Peyer's patch (tissue), 4 donors: ENCODE data around the gene ITSN2. TPM values are rescaled to one million over a fixed set of nuclear protein-coding genes. Genes with fewer than 3 reads are reported as not detected.

Experiments
- DNase-seq, 3 donors: peaks; one replicate each; pipeline ENCODE4 v3.0.0-alpha.2; 2017 to 2019
- H3K27ac ChIP-seq, 4 donors: fragments of 200-600 bp; sonication (generic); one replicate each; pipeline ENCODE4 v1.5.1; 2016 to 2019
- H3K27me3 ChIP-seq, 2 donors: fragments of 200-600 bp; sonication (generic); one replicate each; pipeline ENCODE4 v1.5.1; 2019
- H3K36me3 ChIP-seq, 3 donors: fragments of 200-600 bp; sonication (generic); one replicate each; pipeline ENCODE4 v1.5.1; 2016 to 2019
- H3K4me1 ChIP-seq, 4 donors: fragments of 200-600 bp; sonication (generic); one replicate each; pipeline ENCODE4 v1.5.1; 2016 to 2019
- H3K4me3 ChIP-seq, 4 donors: fragments of 200-600 bp; sonication (generic); 1 replicate in 3 of 4; 2 replicates in 1 of 4; pipeline ENCODE4 v1.5.1; 2016 to 2019; ENCODE audit warnings: mild to moderate bottlenecking in 1 of 4
- H3K9me3 ChIP-seq, 4 donors: fragments of 200-600 bp; sonication (generic); one replicate each; pipeline ENCODE4 v1.5.1; 2016 to 2019; ENCODE audit warnings: mild to moderate bottlenecking in 1 of 4
- POLR2A ChIP-seq, 2 donors: fragments of 450-650 bp; IDR thresholded peaks; one replicate each; pipeline ENCODE4 v1.5.1; 2017; ENCODE audit warnings: antibody characterized with exemption in 2 of 2, mild to moderate bottlenecking in 2 of 2, moderate library complexity in 2 of 2
- total RNA-seq, 4 donors: library from RNA; depleted of rRNA; stranded (reverse); fragments of >200 nt; gene quantifications; one replicate each; pipeline ENCODE4 v1.1.0, GENCODE V29; 2016
- TF ChIP-seq, protein P1 (sequence below), 6 experiments: fragments of 450-650 bp in 4 of 6; fragments of 200-600 bp in 2 of 6; sonication (generic) in 1 of 6; IDR thresholded peaks; one replicate each; pipeline ENCODE4 v1.5.1; 2017 to 2019; ENCODE audit warnings: antibody characterized with exemption in 6 of 6, mild to moderate bottlenecking in 3 of 6, moderate library complexity in 1 of 6

ITSN2 gene
- total RNA-seq, 4 donors from 2014 or later = 35.6 to 112 (median 46.4) TPM

DNA sequence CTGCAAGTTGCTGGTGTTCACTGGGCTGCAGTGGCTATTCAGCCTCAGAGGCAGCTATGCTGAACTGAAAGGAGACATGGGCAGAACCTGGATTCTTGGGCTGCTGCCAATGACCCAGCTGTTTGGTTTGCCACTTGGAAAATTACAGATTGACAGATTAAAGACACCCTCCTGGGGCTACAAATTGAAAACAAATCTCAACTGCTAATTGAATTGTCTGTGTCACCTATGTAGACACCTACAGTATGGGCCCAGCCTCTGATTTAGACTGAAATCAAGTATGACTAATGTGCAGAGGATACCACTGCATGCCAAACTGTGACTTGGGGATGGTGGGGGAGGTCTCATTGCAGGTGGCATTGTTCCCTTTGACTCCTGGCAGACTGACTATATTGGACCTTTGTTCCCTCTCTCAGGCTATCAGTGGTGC lies 42.8 kb downstream of the ITSN2 start:
- Histone ChIP-seq H3K36me3 (no peaks in the 10 kb centered on the region), H3K9me3 (no peaks in the 10 kb centered on the region), H3K27ac (no peak overlapping the region), H3K4me1 (no peaks in the 10 kb centered on the region), H3K27me3 (no peaks in the 10 kb centered on the region), H3K4me3 (no peak overlapping the region)
- TF ChIP-seq POLR2A (IDR thresholded peaks at IDR 0.05) = no peak
- TF ChIP-seq, protein P1, sequence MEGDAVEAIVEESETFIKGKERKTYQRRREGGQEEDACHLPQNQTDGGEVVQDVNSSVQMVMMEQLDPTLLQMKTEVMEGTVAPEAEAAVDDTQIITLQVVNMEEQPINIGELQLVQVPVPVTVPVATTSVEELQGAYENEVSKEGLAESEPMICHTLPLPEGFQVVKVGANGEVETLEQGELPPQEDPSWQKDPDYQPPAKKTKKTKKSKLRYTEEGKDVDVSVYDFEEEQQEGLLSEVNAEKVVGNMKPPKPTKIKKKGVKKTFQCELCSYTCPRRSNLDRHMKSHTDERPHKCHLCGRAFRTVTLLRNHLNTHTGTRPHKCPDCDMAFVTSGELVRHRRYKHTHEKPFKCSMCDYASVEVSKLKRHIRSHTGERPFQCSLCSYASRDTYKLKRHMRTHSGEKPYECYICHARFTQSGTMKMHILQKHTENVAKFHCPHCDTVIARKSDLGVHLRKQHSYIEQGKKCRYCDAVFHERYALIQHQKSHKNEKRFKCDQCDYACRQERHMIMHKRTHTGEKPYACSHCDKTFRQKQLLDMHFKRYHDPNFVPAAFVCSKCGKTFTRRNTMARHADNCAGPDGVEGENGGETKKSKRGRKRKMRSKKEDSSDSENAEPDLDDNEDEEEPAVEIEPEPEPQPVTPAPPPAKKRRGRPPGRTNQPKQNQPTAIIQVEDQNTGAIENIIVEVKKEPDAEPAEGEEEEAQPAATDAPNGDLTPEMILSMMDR (IDR thresholded peaks at IDR 0.05) = no peak
- DNase-seq = no peak

- Histone ChIP-seq H3K27me3 (no peaks in the 10 kb centered on the region), H3K4me3 (no peak overlapping the region), H3K27ac (peak overlapping the region in 1 of 4 donors; percentile 13), H3K36me3 (peaks cover 0 to 8% (median 0%) of the 10 kb centered on the region in 3 donors), H3K4me1 (no peaks in the 10 kb centered on the region), H3K9me3 (no peaks in the 10 kb centered on the region)
- no peak for DNase-seq
- no peak for TF ChIP-seq POLR2A (IDR thresholded peaks at IDR 0.05)
- TF ChIP-seq, protein P1 (IDR thresholded peaks at IDR 0.05) = no peak
These were observed 44.7 kb downstream of the ITSN2 start for GRCh38 chr2:24315669-24316068.

DNA sequence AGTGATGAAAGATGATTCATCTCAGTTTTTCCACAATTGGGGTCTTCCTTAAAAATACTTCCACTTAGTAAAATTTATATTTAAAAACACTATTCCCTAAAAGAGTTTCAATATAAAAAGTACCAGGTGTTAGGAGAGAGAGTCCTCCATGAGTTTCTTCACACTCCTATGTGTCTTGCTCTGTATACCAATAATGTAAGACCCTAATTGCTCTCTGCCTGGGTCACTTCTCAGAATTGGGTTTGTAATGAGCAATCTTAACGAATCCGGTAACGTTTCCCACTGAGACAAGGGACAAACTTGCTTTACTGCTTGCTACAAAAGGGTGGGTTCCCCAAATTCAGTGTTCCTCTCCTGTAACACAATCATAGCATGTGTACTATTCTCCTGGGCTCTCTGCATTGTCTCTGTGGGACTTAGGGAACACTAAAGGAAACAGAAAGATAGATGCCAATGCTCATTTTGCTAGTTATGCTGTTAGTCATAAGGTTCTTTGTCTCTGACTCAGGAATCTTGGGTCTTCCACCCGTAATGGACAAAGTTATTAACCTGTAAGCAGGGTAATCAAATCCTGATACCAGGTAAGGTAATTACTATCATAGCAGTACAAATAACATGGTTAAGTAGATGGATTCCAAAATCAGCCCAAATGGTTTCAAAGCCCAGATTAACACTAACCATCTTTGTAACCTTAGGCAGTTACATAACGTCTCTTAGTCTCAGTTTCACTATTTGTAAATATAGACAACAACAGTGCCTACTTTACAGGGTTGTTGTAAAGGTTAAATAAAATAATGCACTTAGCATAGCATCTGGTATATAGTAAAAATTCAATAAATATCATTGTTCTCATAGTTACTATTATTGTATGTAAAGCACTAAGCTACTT lies 46.3 kb downstream of the ITSN2 start:
- H3K36me3 ChIP-seq = peaks cover 0 to 21% (median 0%) of the 10 kb centered on the region in 3 donors
- no peaks in the 10 kb centered on the region for H3K9me3 ChIP-seq
- no peaks in the 10 kb centered on the region for H3K27me3 ChIP-seq
- DNase-seq = no peak
- no peak overlapping the region for H3K4me3 ChIP-seq
- no peak overlapping the region for H3K27ac ChIP-seq
- TF ChIP-seq, protein P1 (IDR thresholded peaks at IDR 0.05) = no peak
- no peak for TF ChIP-seq POLR2A (IDR thresholded peaks at IDR 0.05)
- H3K4me1 ChIP-seq = no peaks in the 10 kb centered on the region

GRCh38 chr2:24307961-24308360 lies 52.4 kb downstream of the ITSN2 start:
- no peak for DNase-seq
- Histone ChIP-seq H3K9me3 (no peaks in the 10 kb centered on the region), H3K4me1 (no peaks in the 10 kb centered on the region), H3K4me3 (no peak overlapping the region), H3K36me3 (peaks cover 0 to 45% (median 0%) of the 10 kb centered on the region in 3 donors), H3K27me3 (no peaks in the 10 kb centered on the region), H3K27ac (no peak overlapping the region)
- TF ChIP-seq, protein P1 (IDR thresholded peaks at IDR 0.05) = no peak
- no peak for TF ChIP-seq POLR2A (IDR thresholded peaks at IDR 0.05)

- H3K36me3 ChIP-seq = peaks cover 0 to 59% (median 0%) of the 10 kb centered on the region in 3 donors
- TF ChIP-seq, protein P1 (IDR thresholded peaks at IDR 0.05) = no peak
- no peak for TF ChIP-seq POLR2A (IDR thresholded peaks at IDR 0.05)
- no peaks in the 10 kb centered on the region for H3K9me3 ChIP-seq
- H3K27me3 ChIP-seq = no peaks in the 10 kb centered on the region
- DNase-seq = no peak
- no peak overlapping the region for H3K4me3 ChIP-seq
- peak overlapping the region in 1 of 4 donors; percentile 58 for H3K27ac ChIP-seq
- H3K4me1 ChIP-seq = no peaks in the 10 kb centered on the region
These were observed 55.7 kb downstream of the ITSN2 start for GRCh38 chr2:24304631-24305030.
